C4-2B (cell line): ENCODE measurements around the gene CCDC91.

Experiments used
- H3K27ac ChIP-seq: fragments of 450-650 bp; 2 replicates; pipeline ENCODE4 v1.5.1; 2017
- CTCF ChIP-seq: fragments of 450-650 bp; conservative IDR thresholded peaks from 2 replicates; pipeline ENCODE4 v1.5.1; 2017; ENCODE audit warnings: mild to moderate bottlenecking
- ZFX ChIP-seq: fragments of 450-650 bp; IDR thresholded peaks from 2 replicates; pipeline ENCODE4 v1.6.1; 2017

The CCDC91 gene

GRCh38 chr12:28535216-28535615 is 345.0 kb downstream of the CCDC91 start:
- TF ChIP-seq CTCF: no peak
- no peak for TF ChIP-seq ZFX
- H3K27ac ChIP-seq: no peak overlapping the region

- H3K27ac ChIP-seq: no peak overlapping the region
- TF ChIP-seq ZFX (no peak), CTCF (no peak)
Observed at GRCh38 chr12:28536088-28536487, 345.8 kb downstream of the CCDC91 start.

- TF ChIP-seq CTCF (no peak), ZFX (no peak)
Observed at GRCh38 chr12:28537474-28537873, 347.2 kb downstream of the CCDC91 start.

GRCh38 chr12:28539691-28540323 is 349.6 kb downstream of the CCDC91 start:
- H3K27ac ChIP-seq: no peak overlapping the region
- TF ChIP-seq CTCF (no peak), ZFX (no peak)

More at GRCh38 chr12:28537474-28537873, 347.2 kb downstream of the CCDC91 start:
- no peak overlapping the region for H3K27ac ChIP-seq

- H3K27ac ChIP-seq: no peak overlapping the region
- TF ChIP-seq ZFX (no peak), CTCF (no peak)
Observed at GRCh38 chr12:28540324-28540714, 350.1 kb downstream of the CCDC91 start.

GRCh38 chr12:28543021-28543890 is 353.0 kb downstream of the CCDC91 start:
- TF ChIP-seq CTCF (no peak), ZFX (no peak)
- H3K27ac ChIP-seq: no peak overlapping the region
